CD4-positive, alpha-beta T cell treated with Interleukin-1 beta for 1 hour (primary cell): Measurements from ENCODE around the gene PSG4.
"Not testable (repeated sequence)": the region's sequence is repeated elsewhere in the genome, so short reads cannot be mapped to it uniquely, and the experiment has no call there.

Experiments
- DNase-seq, 2 donors: peaks; one replicate each; pipeline ENCODE4 v3.0.0-alpha.2; 2020 to 2022

PSG4 gene

GRCh38 chr19:43197666-43198397 lies 7.6 kb downstream of the PSG4 start:
- not testable (repeated sequence) for DNase-seq

GRCh38 chr19:43194397-43194796 lies 11.0 kb downstream of the PSG4 start:
- DNase-seq = not testable (repeated sequence)

- not testable (repeated sequence) for DNase-seq
Measured at GRCh38 chr19:43192381-43193155, 12.9 kb downstream of the PSG4 start.

GRCh38 chr19:43188092-43188491 lies 17.3 kb downstream of the PSG4 start:
- not testable (repeated sequence) for DNase-seq

GRCh38 chr19:43186311-43186935 lies 19.0 kb downstream of the PSG4 start, which contains the start of gene PSG5:
Gene PSG5 (minus strand): TSS chr19:43186536. CDS start chr19:43186405, 131 bp downstream.
- not testable (repeated sequence) for DNase-seq

- not testable (repeated sequence) for DNase-seq
Measured at GRCh38 chr19:43181869-43182771, 23.3 kb downstream of the PSG4 start.

- not testable (repeated sequence) for DNase-seq
Measured at GRCh38 chr19:43179569-43180147, 25.8 kb downstream of the PSG4 start.

GRCh38 chr19:43178577-43178976 lies 26.9 kb downstream of the PSG4 start:
- not testable (repeated sequence) for DNase-seq

GRCh38 chr19:43165906-43166305 lies 39.5 kb downstream of the PSG4 start:
- not testable (repeated sequence) for DNase-seq

GRCh38 chr19:43163135-43163534 lies 42.3 kb downstream of the PSG4 start:
- not testable (repeated sequence) for DNase-seq

- DNase-seq = not testable (repeated sequence)
Measured at GRCh38 chr19:43162261-43162660, 43.2 kb downstream of the PSG4 start.

- no peak for DNase-seq
Measured at GRCh38 chr19:43152214-43152613, 53.2 kb downstream of the PSG4 start.

GRCh38 chr19:43149788-43150187 lies 55.6 kb downstream of the PSG4 start:
- DNase-seq = not testable (repeated sequence)

GRCh38 chr19:43148233-43148632 lies 57.2 kb downstream of the PSG4 start:
- no peak for DNase-seq
